Activated CD4-positive, alpha-beta T cell treated with anti-CD3 and anti-CD28 coated beads, Interleukin-2, amount 50 U/mL, for 4 hours (primary cell): ENCODE measurements around the gene ECEL1.

Source experiments
- DNase-seq, 2 experiments: peaks; one replicate each; pipeline ENCODE4 v3.0.0-alpha.2; 2020

The ECEL1 gene

GRCh38 chr2:232483311-232483922, 4.2 kb downstream of the ECEL1 start:
- DNase-seq, result no peak

DNA sequence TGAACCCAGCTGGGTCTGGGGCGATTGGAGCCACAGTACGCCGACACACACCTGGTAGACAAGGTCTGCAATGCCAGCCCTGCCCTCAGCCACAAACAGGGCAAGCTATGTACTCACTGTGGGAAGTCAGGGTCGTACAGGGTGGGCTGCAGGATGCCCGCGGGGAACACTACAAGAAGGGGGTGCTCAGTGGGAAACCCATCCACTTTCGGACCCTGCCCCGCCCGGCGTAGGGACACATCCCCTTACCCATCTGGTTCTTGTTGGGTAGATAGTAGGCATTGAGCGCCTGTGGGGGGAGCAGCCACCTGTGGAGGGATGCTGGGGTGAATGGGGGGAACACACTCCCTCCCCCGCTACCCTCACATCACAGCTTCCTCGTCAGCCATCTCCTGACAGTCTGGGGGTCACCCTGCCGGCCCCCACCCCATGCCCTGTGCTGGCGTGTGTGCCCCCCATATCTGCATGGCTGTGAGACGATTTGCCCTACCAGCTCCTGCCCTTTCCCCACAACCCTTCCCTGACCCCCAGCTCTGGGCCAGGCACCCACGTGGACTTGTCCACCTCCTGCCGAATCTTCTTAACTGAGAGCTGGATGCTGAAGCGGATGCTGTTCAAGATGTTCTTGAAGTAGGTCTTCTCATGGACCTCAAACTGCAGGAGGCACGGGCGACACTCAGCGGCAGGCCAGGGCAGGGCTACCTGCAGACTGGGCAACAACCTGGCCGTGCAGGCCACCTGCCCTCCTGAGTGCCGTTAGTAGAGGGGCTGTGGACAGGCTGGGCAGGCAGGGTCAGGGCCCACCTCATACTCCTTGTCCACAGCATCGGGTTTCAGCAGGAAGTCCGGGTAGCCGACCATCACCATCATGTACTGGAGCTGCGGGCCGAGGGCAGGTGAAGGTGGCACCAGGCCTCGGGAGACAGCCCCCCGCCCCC, 5.1 kb downstream of the ECEL1 start:
- no peak for DNase-seq

DNA sequence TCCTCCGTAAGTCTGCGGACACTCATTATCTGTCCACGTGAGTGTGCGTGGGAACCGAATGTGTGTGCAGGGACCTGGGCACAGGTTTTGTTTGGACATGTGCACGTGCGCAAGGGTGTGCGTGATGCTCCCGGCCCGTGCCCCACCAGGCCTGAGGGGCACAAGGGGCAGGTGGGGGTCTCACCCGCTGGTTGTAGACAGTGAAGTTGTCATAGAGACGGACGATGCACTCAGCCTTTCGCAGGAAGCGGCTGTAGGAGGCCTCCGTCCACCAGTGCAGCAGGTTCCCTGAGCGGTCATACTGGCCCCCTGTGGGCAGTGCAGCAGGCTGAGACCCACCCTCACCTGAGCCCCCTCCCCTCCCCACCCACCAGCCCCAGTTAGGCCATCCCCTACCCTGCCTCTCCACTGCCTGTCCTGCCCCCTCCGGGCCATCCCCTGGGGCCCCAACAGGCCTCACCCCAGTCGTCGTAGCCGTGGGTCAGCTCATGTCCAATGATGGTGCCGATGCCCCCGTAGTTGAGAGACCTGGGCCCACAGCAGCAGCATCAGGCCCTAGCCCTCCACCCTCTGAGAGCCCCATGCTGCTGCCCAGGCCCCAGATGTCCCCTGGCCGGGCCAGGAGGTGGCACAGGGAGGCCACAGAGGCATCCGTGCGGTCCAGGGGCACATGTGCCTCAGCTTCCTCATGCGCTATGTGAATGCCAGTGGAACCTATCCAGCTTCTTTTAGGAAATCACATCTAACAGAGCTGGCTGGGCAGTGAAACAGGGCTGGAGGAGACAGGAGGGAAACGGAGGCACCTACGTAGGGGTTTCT, 6.1 kb downstream of the ECEL1 start:
- no peak for DNase-seq

GRCh38 chr2:232480201-232481190, 7.1 kb downstream of the ECEL1 start:
- no peak for DNase-seq

DNA sequence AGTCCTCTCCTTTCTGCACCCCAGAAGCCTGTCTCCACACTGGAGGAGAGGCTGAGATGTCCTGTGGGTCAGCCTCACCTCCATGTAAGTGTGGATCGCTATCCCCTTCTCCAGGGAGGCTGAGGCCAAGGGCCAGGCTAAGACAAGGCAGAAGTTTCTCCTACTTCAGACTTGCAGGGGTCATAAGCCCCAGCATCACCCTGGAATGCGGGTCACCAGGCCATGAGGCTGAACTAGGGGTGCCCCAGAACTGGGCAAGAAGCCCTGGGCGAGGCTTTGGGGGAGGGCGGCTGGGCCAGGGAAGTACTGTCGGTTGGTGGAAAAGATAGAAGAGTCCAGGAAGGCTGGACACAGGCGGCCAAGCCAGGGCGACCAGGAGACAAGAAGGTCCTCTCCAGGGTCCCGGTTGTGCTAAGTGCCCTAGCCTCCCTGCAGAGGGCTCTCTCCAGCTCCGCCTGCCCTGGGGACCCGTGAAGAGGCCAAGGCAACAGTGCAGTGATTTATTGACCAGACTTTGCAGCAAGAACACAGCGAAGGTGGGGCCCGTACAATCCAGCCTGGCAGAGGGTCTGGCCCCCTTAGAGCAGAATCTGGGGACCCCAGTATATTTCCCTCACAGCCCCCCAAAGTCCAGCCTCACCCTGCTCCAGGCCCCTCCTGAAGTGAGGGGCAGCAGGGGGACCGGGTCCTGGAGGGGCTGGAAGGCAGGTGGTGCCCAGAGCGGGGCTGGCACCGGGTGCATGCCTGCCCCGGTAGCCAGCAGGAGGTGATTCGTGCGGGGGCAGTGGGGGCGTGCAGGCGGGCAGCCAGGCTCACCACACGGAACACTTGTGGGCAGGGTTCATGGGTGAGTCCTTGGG, 8.1 kb downstream of the ECEL1 start:
- DNase-seq, result no peak

GRCh38 chr2:232478571-232479340, 8.9 kb downstream of the ECEL1 start:
- no peak for DNase-seq

- DNase-seq, result no peak
Observed at GRCh38 chr2:232477751-232478510, 9.7 kb downstream of the ECEL1 start.

- DNase-seq, result no peak
Observed at GRCh38 chr2:232476791-232477190, 10.8 kb downstream of the ECEL1 start.

- DNase-seq, result no peak
Observed at GRCh38 chr2:232476045-232476444, 11.6 kb downstream of the ECEL1 start.

GRCh38 chr2:232473467-232473890, 14.2 kb downstream of the ECEL1 start:
- no peak for DNase-seq

- DNase-seq, result no peak
Observed at GRCh38 chr2:232466221-232466620, 21.4 kb downstream of the ECEL1 start.

- no peak for DNase-seq
Observed at GRCh38 chr2:232465061-232465460, 22.6 kb downstream of the ECEL1 start.

DNA sequence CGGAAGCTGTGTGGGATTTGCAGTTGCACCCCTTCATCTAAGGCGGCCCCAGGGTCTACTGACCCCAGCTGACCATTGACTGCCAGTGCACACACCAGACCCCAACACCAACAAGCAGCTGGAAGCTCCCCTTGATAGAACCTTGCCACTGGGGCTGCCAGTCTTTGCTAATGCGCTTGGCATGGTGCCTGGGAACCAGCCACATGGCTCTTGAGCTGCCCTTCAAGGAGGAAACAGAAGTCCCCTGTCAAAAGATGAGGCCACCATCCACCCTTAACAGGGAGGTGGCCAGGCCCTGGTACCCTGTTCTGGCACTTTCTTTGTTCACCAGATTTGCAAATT, 23.1 kb downstream of the ECEL1 start:
- DNase-seq, result no peak

DNA sequence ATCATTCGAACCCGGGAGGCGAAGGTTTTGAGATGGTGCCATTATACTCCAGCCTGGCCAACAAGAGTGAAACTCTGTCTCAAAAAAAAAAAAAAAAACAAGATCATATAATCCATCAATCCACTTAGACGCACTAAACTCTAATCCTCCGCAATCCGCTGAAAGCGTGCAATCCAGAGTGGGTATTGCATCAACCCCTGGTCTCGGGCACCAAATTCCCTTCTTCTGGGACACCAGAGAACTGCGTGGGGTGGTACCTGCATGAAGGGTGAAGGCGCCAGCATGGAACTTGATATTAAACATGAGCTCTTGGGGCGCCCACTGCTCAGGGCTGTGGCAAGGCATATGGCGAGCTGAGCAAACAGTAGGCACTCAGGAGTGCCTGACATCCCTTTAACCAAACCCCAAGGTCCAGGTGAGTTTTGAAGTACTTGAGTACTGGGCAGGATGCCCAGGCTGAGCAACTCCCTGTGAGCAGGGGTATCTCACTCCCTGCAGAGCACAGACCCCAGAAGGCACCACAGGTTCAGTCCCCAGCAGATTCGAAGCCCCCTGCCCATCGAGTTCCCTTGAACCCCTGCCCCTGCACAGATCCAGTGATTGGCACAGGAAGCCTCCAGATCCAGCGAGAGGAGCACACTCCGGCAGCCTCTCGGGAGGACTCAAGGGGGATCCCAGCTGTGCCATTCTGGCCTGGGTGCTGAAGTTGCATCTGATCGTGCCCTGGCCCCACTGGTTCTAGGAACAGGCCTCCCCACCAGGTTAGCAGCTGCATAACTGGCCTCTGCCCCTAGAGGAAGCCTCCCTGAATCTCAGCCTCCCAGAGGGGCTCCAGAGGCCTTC, 23.7 kb downstream of the ECEL1 start:
- DNase-seq, result no peak

GRCh38 chr2:232460171-232460570, 27.5 kb downstream of the ECEL1 start:
- DNase-seq, result no peak

GRCh38 chr2:232459419-232460035, 28.1 kb downstream of the ECEL1 start:
- no peak for DNase-seq

DNA sequence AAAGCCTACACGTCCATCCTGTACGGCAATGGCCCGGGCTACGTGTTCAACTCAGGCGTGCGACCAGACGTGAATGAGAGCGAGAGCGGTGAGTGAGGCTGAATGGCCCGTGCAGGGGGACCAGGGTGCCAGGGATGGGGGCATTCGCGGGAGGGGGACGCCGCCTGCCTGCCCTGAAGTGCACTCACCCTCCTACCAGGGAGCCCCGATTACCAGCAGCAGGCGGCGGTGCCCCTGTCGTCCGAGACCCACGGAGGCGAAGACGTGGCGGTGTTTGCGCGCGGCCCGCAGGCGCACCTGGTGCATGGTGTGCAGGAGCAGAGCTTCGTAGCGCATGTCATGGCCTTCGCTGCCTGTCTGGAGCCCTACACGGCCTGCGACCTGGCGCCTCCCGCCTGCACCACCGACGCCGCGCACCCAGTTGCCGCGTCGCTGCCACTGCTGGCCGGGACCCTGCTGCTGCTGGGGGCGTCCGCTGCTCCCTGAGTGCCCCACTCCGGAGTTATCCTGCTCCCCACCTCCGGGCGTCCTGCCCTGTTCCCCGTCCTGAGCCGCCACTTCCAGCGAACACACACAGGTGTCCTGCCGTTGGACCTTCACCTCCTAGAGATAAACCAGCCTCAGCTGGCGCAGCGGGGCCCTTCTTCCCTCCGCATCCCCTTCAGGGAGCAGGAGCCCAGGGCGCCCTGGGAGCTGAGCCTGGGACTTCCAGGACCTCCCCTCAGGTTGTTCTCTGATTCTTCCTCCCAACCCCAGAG, 28.8 kb downstream of the ECEL1 start:
- no peak for DNase-seq
